HFFc6 (cell line): Measurements from ENCODE around the gene KBTBD12. TPM values are rescaled to one million over a fixed set of nuclear protein-coding genes. Genes with fewer than 3 reads are reported as not detected.

Experiments
- DNase-seq: peaks from one replicate; pipeline ENCODE4 v3.0.0-alpha.2; 2018
- H3K27ac Mint-ChIP-seq: 2 replicates; pipeline ENCODE4 v1.8.0; 2020; ENCODE audit warnings: mild to moderate bottlenecking, mixed read lengths
- H3K27me3 Mint-ChIP-seq: 2 replicates; pipeline ENCODE4 v1.8.0; 2021; ENCODE audit warnings: mild to moderate bottlenecking, moderate library complexity, mixed read lengths; ENCODE audit not compliant: insufficient read depth
- H3K36me3 Mint-ChIP-seq: 2 replicates; pipeline ENCODE4 v1.8.0; 2021; ENCODE audit warnings: low read depth, mixed read lengths
- H3K4me1 Mint-ChIP-seq: 2 replicates; pipeline ENCODE4 v1.8.0; 2020; ENCODE audit warnings: low read depth, mixed read lengths
- H3K4me3 Mint-ChIP-seq: 2 replicates; pipeline ENCODE4 v1.8.0; 2020; ENCODE audit warnings: mild to moderate bottlenecking, moderate library complexity, mixed read lengths
- H3K9me3 Mint-ChIP-seq: 2 replicates; pipeline ENCODE4 v1.8.0; 2020; ENCODE audit warnings: mild to moderate bottlenecking, mixed read lengths
- CTCF ChIP-seq: fragments of 200-600 bp; sonication (generic); IDR thresholded peaks from 2 replicates; pipeline ENCODE4 v1.5.0; 2021; ENCODE audit warnings: antibody characterized with exemption, mild to moderate bottlenecking
- total RNA-seq, 6 experiments: library from RNA; stranded (reverse); fragmentation: NEBNext Ultra II Directional; extraction: Animal tissue kit (Norgen Biotek cat#: 25700); gene quantifications; 2 replicates in 1 of 6; 3 replicates in 5 of 6; pipeline ENCODE4 v1.2.3, GENCODE V29; 2021

KBTBD12 gene
- total RNA-seq, 6 experiments from 2014 or later = not detected

- Mint-ChIP-seq H3K9me3 (no peaks in the 10 kb centered on the region), H3K4me1 (peaks cover 30% of the 10 kb centered on the region), H3K4me3 (no peak overlapping the region), H3K27me3 (peaks cover 9% of the 10 kb centered on the region), H3K27ac (peak overlapping the region; percentile 14; the same call in 1 of the 2 replicates), H3K36me3 (no peaks in the 10 kb centered on the region)
- TF ChIP-seq CTCF = no peak
- DNase-seq = peak; percentile 55
Measured at GRCh38 chr3:127953091-127954035, 38.3 kb downstream of the KBTBD12 start.

- H3K27ac Mint-ChIP-seq = no peak overlapping the region
- no peaks in the 10 kb centered on the region for H3K9me3 Mint-ChIP-seq
- H3K27me3 Mint-ChIP-seq = peaks cover 8% of the 10 kb centered on the region
- TF ChIP-seq CTCF = no peak
- H3K4me3 Mint-ChIP-seq = no peak overlapping the region
- no peaks in the 10 kb centered on the region for H3K36me3 Mint-ChIP-seq
- no peak for DNase-seq
- peaks cover 28% of the 10 kb centered on the region for H3K4me1 Mint-ChIP-seq
Measured at GRCh38 chr3:127954640-127955039, 39.6 kb downstream of the KBTBD12 start.

- Mint-ChIP-seq H3K27me3 (peaks cover 8% of the 10 kb centered on the region), H3K36me3 (no peaks in the 10 kb centered on the region), H3K4me1 (peaks cover 22% of the 10 kb centered on the region), H3K27ac (no peak overlapping the region), H3K4me3 (no peak overlapping the region), H3K9me3 (no peaks in the 10 kb centered on the region)
- DNase-seq = no peak
- no peak for TF ChIP-seq CTCF
Measured at GRCh38 chr3:127955728-127956127, 40.7 kb downstream of the KBTBD12 start.

GRCh38 chr3:127959041-127959440 lies 44.0 kb downstream of the KBTBD12 start:
- no peaks in the 10 kb centered on the region for H3K36me3 Mint-ChIP-seq
- no peak for TF ChIP-seq CTCF
- H3K9me3 Mint-ChIP-seq = no peaks in the 10 kb centered on the region
- H3K27me3 Mint-ChIP-seq = peaks cover 14% of the 10 kb centered on the region
- no peak overlapping the region for H3K4me3 Mint-ChIP-seq
- no peak for DNase-seq
- H3K27ac Mint-ChIP-seq = no peak overlapping the region
- peaks cover 9% of the 10 kb centered on the region for H3K4me1 Mint-ChIP-seq

- no peak overlapping the region for H3K27ac Mint-ChIP-seq
- peak; percentile 49; the same call in 1 of the 2 replicates for TF ChIP-seq CTCF
- no peaks in the 10 kb centered on the region for H3K9me3 Mint-ChIP-seq
- DNase-seq = no peak
- H3K4me3 Mint-ChIP-seq = no peak overlapping the region
- peaks cover 7% of the 10 kb centered on the region; the same call in 1 of the 2 replicates for H3K4me1 Mint-ChIP-seq
- peaks cover 14% of the 10 kb centered on the region for H3K27me3 Mint-ChIP-seq
- no peaks in the 10 kb centered on the region for H3K36me3 Mint-ChIP-seq
Measured at GRCh38 chr3:127959873-127960272, 44.8 kb downstream of the KBTBD12 start.
